ENCODE results near the gene PARD3B.

GRCh38 chr2:204503869-204504268 lies 41.4 kb upstream of the PARD3B start:
- TF ChIP-seq CTCF (conservative IDR thresholded peaks at IDR 0.05) (no peak), EZH2 (IDR thresholded peaks at IDR 0.05; ENCODE audit: low read depth) (no peak)

Measured in PC-9 (cell line).